Measurements from ENCODE around the gene IGLL5. TPM values are rescaled to one million over a fixed set of nuclear protein-coding genes. Genes with fewer than 3 reads are reported as not detected.

The IGLL5 gene
- total RNA-seq, 6 experiments from 2014 or later, result not detected

GRCh38 chr22:22914726-22915669, 27.4 kb downstream of the IGLL5 start:
- Mint-ChIP-seq H3K4me3 (no peak overlapping the region), H3K27ac (no peak overlapping the region), H3K4me1 (ENCODE audit: low read depth) (no peaks in the 10 kb centered on the region), H3K27me3 (ENCODE audit: insufficient read depth) (peaks cover 42% of the 10 kb centered on the region), H3K9me3 (no peaks in the 10 kb centered on the region), H3K36me3 (ENCODE audit: low read depth) (no peaks in the 10 kb centered on the region)
- no peak for TF ChIP-seq CTCF (IDR thresholded peaks at IDR 0.05)
- no peak for DNase-seq

GRCh38 chr22:22915670-22916035, 28.0 kb downstream of the IGLL5 start:
- Mint-ChIP-seq H3K27me3 (ENCODE audit: insufficient read depth) (peaks cover 40% of the 10 kb centered on the region), H3K4me1 (ENCODE audit: low read depth) (no peaks in the 10 kb centered on the region), H3K36me3 (ENCODE audit: low read depth) (no peaks in the 10 kb centered on the region), H3K27ac (no peak overlapping the region), H3K4me3 (no peak overlapping the region), H3K9me3 (no peaks in the 10 kb centered on the region)
- DNase-seq, result no peak
- TF ChIP-seq CTCF (IDR thresholded peaks at IDR 0.05), result no peak

GRCh38 chr22:22916215-22916951, 28.8 kb downstream of the IGLL5 start:
- H3K36me3 Mint-ChIP-seq (ENCODE audit: low read depth), result no peaks in the 10 kb centered on the region
- no peaks in the 10 kb centered on the region for H3K4me1 Mint-ChIP-seq (ENCODE audit: low read depth)
- H3K27me3 Mint-ChIP-seq (ENCODE audit: insufficient read depth), result peaks cover 41% of the 10 kb centered on the region
- no peaks in the 10 kb centered on the region for H3K9me3 Mint-ChIP-seq
- DNase-seq, result no peak
- H3K27ac Mint-ChIP-seq, result no peak overlapping the region
- TF ChIP-seq CTCF (IDR thresholded peaks at IDR 0.05), result no peak
- no peak overlapping the region for H3K4me3 Mint-ChIP-seq

- TF ChIP-seq CTCF (IDR thresholded peaks at IDR 0.05), result no peak
- Mint-ChIP-seq H3K9me3 (no peaks in the 10 kb centered on the region), H3K27ac (no peak overlapping the region), H3K4me1 (ENCODE audit: low read depth) (no peaks in the 10 kb centered on the region), H3K36me3 (ENCODE audit: low read depth) (no peaks in the 10 kb centered on the region), H3K4me3 (no peak overlapping the region), H3K27me3 (ENCODE audit: insufficient read depth) (peaks cover 38% of the 10 kb centered on the region)
- DNase-seq, result no peak
Measured at GRCh38 chr22:22916952-22917290, 29.3 kb downstream of the IGLL5 start.

GRCh38 chr22:22917377-22917776, 29.8 kb downstream of the IGLL5 start:
- Mint-ChIP-seq H3K36me3 (ENCODE audit: low read depth) (no peaks in the 10 kb centered on the region), H3K27ac (no peak overlapping the region), H3K4me3 (no peak overlapping the region), H3K4me1 (ENCODE audit: low read depth) (no peaks in the 10 kb centered on the region), H3K9me3 (no peaks in the 10 kb centered on the region), H3K27me3 (ENCODE audit: insufficient read depth) (peaks cover 38% of the 10 kb centered on the region)
- no peak for DNase-seq
- TF ChIP-seq CTCF (IDR thresholded peaks at IDR 0.05), result no peak
